PC-9 (cell line): ENCODE measurements around the gene CD9.

Source experiments
- CTCF ChIP-seq: fragments of 200-600 bp; sonication (generic); conservative IDR thresholded peaks from 2 replicates; pipeline ENCODE4 v1.6.1; 2017; ENCODE audit warnings: mixed run types, antibody characterized with exemption, mild to moderate bottlenecking, moderate library complexity
- EZH2 ChIP-seq: fragments of 200-600 bp; sonication (generic); IDR thresholded peaks from 2 replicates; pipeline ENCODE4 v1.8.0; 2017; ENCODE audit warnings: antibody characterized with exemption, low read depth

- TF ChIP-seq CTCF (no peak), EZH2 (no peak)
These were observed 32.6 kb upstream of the CD9 start for GRCh38 chr12:6167327-6168280.
